Panc1 (cell line): ENCODE measurements around the gene ZFYVE28. TPM values are rescaled to one million over a fixed set of nuclear protein-coding genes. Genes with fewer than 3 reads are reported as not detected.

ENCODE experiments used
- ATAC-seq: fragments of 200-7000 bp; cut with Tn5 transposase; 2 replicates; pipeline ENCODE4 v1.9.1; 2020; ENCODE audit warnings: mild to moderate bottlenecking, moderate library complexity
- BruUV-seq: library from RNA; stranded (reverse); fragments of 400-500 nt; replicated peaks from 2 replicates; lab custom pipeline; 2021; lab: Mats Ljungman, UMichigan
- CTCF ChIA-PET: fragments of 300-600 bp; sonication (Branson Sonifier 250); formaldehyde crosslinking; loops from one replicate; lab custom pipeline; 2022; ENCODE audit warnings: antibody characterized with exemption; lab: Charles Lee
- POLR2A ChIA-PET: fragments of 300-600 bp; sonication (Branson Sonifier 250); formaldehyde crosslinking; loops from one replicate; lab custom pipeline; 2022; ENCODE audit warnings: antibody characterized with exemption; lab: Charles Lee
- DNase-seq: peaks from one replicate; pipeline ENCODE4 v3.0.0-alpha.2; 2010; ENCODE audit warnings: low read depth, low spot score
- H3K27ac ChIP-seq: 2 replicates; pipeline ENCODE4 v1.5.1; 2011; ENCODE audit warnings: mild to moderate bottlenecking, low read length, inconsistent platforms
- H3K27me3 ChIP-seq: fragments of 200-500 bp; sonication (Bioruptor generic); 2 replicates; pipeline ENCODE4 v1.6.0; 2014; ENCODE audit warnings: low read length, inconsistent platforms; ENCODE audit not compliant: control insufficient read depth, insufficient read depth
- H3K36me3 ChIP-seq: fragments of 200-500 bp; sonication (Bioruptor generic); 2 replicates; pipeline ENCODE4 v1.5.1; 2014; ENCODE audit warnings: inconsistent platforms, mild to moderate bottlenecking, low read length, moderate library complexity; ENCODE audit not compliant: control insufficient read depth, insufficient read depth
- H3K4me1 ChIP-seq: 2 replicates; pipeline ENCODE4 v1.5.1; 2011; ENCODE audit warnings: inconsistent platforms, mild to moderate bottlenecking, low read length, moderate library complexity; ENCODE audit not compliant: control insufficient read depth, insufficient read depth
- H3K4me3 ChIP-seq, 2 experiments: 2 replicates each; pipeline ENCODE4 v1.5.1; 2011 to 2012; ENCODE audit warnings: low read depth in 2 of 2, low read length in 2 of 2, mild to moderate bottlenecking in 2 of 2, inconsistent platforms in 1 of 2, moderate library complexity in 1 of 2
- H3K9me3 ChIP-seq: fragments of 200-500 bp; sonication (Bioruptor generic); 2 replicates; pipeline ENCODE4 v1.5.1; 2014; ENCODE audit warnings: low read depth, mild to moderate bottlenecking, inconsistent platforms, low read length, moderate library complexity; ENCODE audit not compliant: control insufficient read depth, insufficient read depth
- CTCF ChIP-seq: fragments of 450-650 bp; IDR thresholded peaks from 2 replicates; pipeline ENCODE4 v1.5.1; 2017; ENCODE audit warnings: mild to moderate bottlenecking
- POLR2AphosphoS5 ChIP-seq: IDR thresholded peaks from 2 replicates; pipeline ENCODE4 v1.6.1; 2012; ENCODE audit warnings: mild to moderate bottlenecking, low read depth, low read length, moderate library complexity
- SIN3A ChIP-seq: IDR thresholded peaks from 2 replicates; pipeline ENCODE4 v1.6.1; 2012; ENCODE audit warnings: low read depth, mild to moderate bottlenecking, low read length, moderate library complexity, borderline replicate concordance; ENCODE audit not compliant: insufficient read depth
- TCF7L2 ChIP-seq: IDR thresholded peaks from 2 replicates; pipeline ENCODE4 v1.6.1; 2011; ENCODE audit warnings: mild to moderate bottlenecking, low read depth, low read length, inconsistent platforms
- in situ Hi-C: cut with HindIII; loops from 2 replicates; pipeline ENCODE4 v1.10.0; 2016; ENCODE audit warnings: low sequenced_read_pairs, low pct_unique_long_range_greater_than_20kb
- intact Hi-C: fragments of 100-400 bp; cut with micrococcal nuclease; formaldehyde crosslinking; loops from one replicate; pipeline ENCODE4 v1.10.0; 2022; ENCODE audit not compliant: unreplicated experiment
- total RNA-seq: library from RNA; stranded (reverse); gene quantifications from one replicate; pipeline ENCODE4 v1.2.1, GENCODE V29; 2021; ENCODE audit not compliant: unreplicated experiment
- TF ChIP-seq, protein P1 (sequence below), 2 experiments: IDR thresholded peaks; 2 replicates each; pipeline ENCODE4 v1.6.1; 2011 to 2012; ENCODE audit warnings: low read depth in 2 of 2, control low read depth in 1 of 2, low read length in 1 of 2, mild to moderate bottlenecking in 1 of 2, moderate library complexity in 1 of 2; ENCODE audit not compliant: insufficient read depth in 1 of 2

ZFYVE28 gene
- total RNA-seq, 1 experiment from 2014 or later: 11.9 TPM

DNA sequence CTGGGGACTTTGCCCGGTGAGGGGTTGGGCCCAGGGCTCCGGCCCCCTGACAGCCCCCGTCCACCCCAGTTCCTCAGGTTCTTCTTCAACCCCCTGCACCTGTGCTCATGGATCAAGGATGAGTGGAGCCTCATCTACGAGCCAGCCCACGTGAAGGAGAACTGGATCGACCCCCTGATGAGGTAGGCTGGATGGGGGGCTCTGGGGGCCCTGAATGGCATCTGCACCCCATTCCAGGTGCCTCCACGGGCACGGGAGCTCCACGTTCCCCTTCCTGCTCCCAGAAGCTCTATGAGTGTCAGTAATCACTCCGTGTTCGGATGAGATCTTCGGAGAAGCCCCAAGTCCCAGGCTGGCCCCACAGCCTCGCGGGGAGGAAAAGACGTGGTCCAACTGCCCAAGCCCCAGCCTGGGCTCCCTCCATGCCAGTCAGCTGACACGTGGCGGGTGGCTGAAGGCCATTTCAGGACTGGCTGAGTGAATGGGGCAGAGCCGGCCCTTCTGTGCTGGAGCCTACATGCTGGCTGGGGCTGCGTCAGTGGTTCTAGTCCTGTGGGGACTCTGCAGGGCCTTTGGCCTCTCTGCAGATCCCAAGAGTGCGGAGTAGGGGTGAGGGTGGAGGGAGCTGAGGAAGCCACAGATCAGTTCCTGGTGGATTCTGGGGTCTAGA is 24.8 kb upstream of the ZFYVE28 start:
- no peaks in the 10 kb centered on the region for H3K9me3 ChIP-seq
- no peaks in the 10 kb centered on the region for H3K36me3 ChIP-seq
- ATAC-seq: peak; percentile 57; the same call in 1 of the 2 replicates
- no peak overlapping the region for H3K27ac ChIP-seq
- TF ChIP-seq TCF7L2: no peak
- no peak for TF ChIP-seq POLR2AphosphoS5
- no peak for TF ChIP-seq CTCF
- TF ChIP-seq, protein P1, sequence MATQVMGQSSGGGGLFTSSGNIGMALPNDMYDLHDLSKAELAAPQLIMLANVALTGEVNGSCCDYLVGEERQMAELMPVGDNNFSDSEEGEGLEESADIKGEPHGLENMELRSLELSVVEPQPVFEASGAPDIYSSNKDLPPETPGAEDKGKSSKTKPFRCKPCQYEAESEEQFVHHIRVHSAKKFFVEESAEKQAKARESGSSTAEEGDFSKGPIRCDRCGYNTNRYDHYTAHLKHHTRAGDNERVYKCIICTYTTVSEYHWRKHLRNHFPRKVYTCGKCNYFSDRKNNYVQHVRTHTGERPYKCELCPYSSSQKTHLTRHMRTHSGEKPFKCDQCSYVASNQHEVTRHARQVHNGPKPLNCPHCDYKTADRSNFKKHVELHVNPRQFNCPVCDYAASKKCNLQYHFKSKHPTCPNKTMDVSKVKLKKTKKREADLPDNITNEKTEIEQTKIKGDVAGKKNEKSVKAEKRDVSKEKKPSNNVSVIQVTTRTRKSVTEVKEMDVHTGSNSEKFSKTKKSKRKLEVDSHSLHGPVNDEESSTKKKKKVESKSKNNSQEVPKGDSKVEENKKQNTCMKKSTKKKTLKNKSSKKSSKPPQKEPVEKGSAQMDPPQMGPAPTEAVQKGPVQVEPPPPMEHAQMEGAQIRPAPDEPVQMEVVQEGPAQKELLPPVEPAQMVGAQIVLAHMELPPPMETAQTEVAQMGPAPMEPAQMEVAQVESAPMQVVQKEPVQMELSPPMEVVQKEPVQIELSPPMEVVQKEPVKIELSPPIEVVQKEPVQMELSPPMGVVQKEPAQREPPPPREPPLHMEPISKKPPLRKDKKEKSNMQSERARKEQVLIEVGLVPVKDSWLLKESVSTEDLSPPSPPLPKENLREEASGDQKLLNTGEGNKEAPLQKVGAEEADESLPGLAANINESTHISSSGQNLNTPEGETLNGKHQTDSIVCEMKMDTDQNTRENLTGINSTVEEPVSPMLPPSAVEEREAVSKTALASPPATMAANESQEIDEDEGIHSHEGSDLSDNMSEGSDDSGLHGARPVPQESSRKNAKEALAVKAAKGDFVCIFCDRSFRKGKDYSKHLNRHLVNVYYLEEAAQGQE (IDR thresholded peaks at IDR 0.05; ENCODE audit: insufficient read depth in 1 of 2, low read depth in 2 of 2, low read length in 1 of 2): no peak
- no peak for TF ChIP-seq SIN3A
- DNase-seq: no peak
- no peaks in the 10 kb centered on the region for H3K27me3 ChIP-seq
- in situ Hi-C loops: no loop called here
- intact Hi-C loops: no loop called here
- POLR2A ChIA-PET: interaction anchor here (0.5 kb wide), 1 partner anchor 11 kb away, joined by 11 read pairs; no protein-coding TSS in a partner anchor
- CTCF ChIA-PET: no interaction called here
- H3K4me3 ChIP-seq: no peak overlapping the region
- no peaks in the 10 kb centered on the region for H3K4me1 ChIP-seq
- BruUV-seq: no TSS peak

- no peak overlapping the region for H3K27ac ChIP-seq
- CTCF ChIA-PET: interaction anchor here (0.6 to 1.3 kb wide), 3 partner anchors 20 to 512 kb away, joined by 3 to 5 read pairs (median 5); no protein-coding TSS in a partner anchor
- H3K36me3 ChIP-seq: no peaks in the 10 kb centered on the region
- in situ Hi-C loops: no loop called here
- H3K4me3 ChIP-seq: no peak overlapping the region
- no peaks in the 10 kb centered on the region for H3K9me3 ChIP-seq
- no peak for DNase-seq
- peak; percentile 52 for ATAC-seq
- TF ChIP-seq SIN3A (no peak), CTCF (no peak)
- H3K27me3 ChIP-seq: no peaks in the 10 kb centered on the region
- H3K4me1 ChIP-seq: no peaks in the 10 kb centered on the region
- intact Hi-C loops: no loop called here
- no TSS peak for BruUV-seq
- POLR2A ChIA-PET: no interaction called here
Observed at GRCh38 chr4:2442175-2442993, 23.9 kb upstream of the ZFYVE28 start.
